ENCODE results near the gene MAP2K5. TPM values are rescaled to one million over a fixed set of nuclear protein-coding genes. Genes with fewer than 3 reads are reported as not detected.

MAP2K5 gene
- total and polyA plus RNA-seq, 9 of the 15 experiments (the other 6 are each of a cell fraction or from before 2014, with no cell fraction given) = 0.41 to 16.5 (median 7.5) TPM

DNA sequence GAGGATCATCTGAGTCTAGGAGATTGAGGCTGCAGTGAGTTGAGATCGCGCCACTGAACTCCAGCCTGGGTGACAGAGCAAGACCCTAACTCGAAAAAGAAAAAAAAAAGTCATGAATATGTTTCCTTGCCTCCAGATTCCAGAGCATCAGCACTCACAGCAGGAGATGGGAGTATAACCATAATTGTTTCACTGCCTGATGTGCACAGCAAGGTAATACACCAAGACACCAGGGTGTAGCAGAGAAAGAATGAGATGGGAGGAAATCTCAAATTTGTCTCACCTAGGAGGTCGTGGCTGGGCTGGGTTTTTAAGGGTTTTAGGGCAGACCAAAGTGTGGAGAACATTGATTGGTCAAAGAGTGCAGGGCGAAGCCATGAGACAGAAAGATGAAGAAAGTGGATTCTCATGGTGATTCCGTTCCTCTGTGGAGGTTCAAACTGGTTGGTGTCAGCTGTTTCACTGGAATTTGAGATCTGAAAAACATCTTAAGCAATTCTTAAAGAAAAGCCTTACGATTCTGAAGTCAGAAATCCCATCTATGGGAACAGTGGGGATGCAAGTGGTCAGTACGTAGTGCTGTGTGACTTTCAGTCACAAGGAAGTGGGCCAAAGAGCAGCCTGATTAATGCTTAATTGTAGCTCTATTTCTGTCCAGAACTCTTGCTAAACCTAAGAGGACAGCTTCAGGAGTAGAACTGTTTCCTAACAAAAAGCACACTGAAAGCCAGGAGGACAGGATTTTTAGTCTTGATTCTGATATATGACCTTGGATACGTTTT lies 29.4 kb upstream of the MAP2K5 start:
- DNase-seq (ENCODE audit: extremely low read depth in 1 of 4, low spot score in 3 of 4) (no peak), FAIRE-seq (no peak), ATAC-seq (no peak)
- no peak overlapping the region for H3K9ac ChIP-seq (ENCODE audit: insufficient read depth in 1 of 2, low read depth in 2 of 2, low read length in 2 of 2)
- H3K9me3 ChIP-seq (replicated peaks; ENCODE audit: control insufficient read depth, insufficient read depth, low read depth, low read length) = no peaks in the 10 kb centered on the region
- no peaks in the 10 kb centered on the region for H4K20me1 ChIP-seq (replicated peaks; ENCODE audit: control insufficient read depth, insufficient read depth, low read length)
- H3K4me2 ChIP-seq (ENCODE audit: insufficient read depth, low read length) = no peak overlapping the region
- H3K9me1 ChIP-seq (ENCODE audit: control insufficient read depth, insufficient read depth, low read length) = no peaks in the 10 kb centered on the region
- H3K4me1 ChIP-seq (replicated peaks in 1 of 2; ENCODE audit: control insufficient read depth in 2 of 2, insufficient read depth in 2 of 2, low read length in 2 of 2) = peaks cover 6 to 10% of the 10 kb centered on the region in 2 experiments; a peak in 3 of 5 replicates
- POLR2A ChIA-PET = no interaction called here
- in situ Hi-C loops (cut with MboI) (no loop called here), intact Hi-C loops (cut with micrococcal nuclease) (no loop called here)
- CTCF ChIA-PET (ENCODE audit: low intra/inter-chr PET ratio) = no interaction called here
- 55% methylated on average over 9 of the region's 9 CpGs for WGBS (ENCODE audit: insufficient coverage, low coverage, missing lambda C conversion rate)
- H3K79me2 ChIP-seq (ENCODE audit: control insufficient read depth, insufficient read depth, low read length) = no peaks in the 10 kb centered on the region
- no peaks in the 10 kb centered on the region for H3K27me3 ChIP-seq (ENCODE audit: control insufficient read depth in 2 of 2, insufficient read depth in 2 of 2, low read length in 2 of 2)
- no peak overlapping the region for H3K27ac ChIP-seq (ENCODE audit: extremely low read depth, low read depth, low read length)
- H2AFZ ChIP-seq (ENCODE audit: low read depth, low read length) = no peak overlapping the region
- H3K4me3 ChIP-seq = no peak overlapping the region
- BruUV-seq (replicated peaks) = no TSS peak
- H3K36me3 ChIP-seq (ENCODE audit: control insufficient read depth, insufficient read depth, low read length) = no peaks in the 10 kb centered on the region
- TF ChIP-seq YY1 (IDR thresholded peaks at IDR 0.05; ENCODE audit: borderline replicate concordance in 1 of 3, control insufficient read depth in 1 of 3, extremely low read depth in 1 of 3, insufficient read depth in 3 of 3, insufficient read length in 1 of 3, insufficient replicate concordance in 2 of 3, low read depth in 1 of 3, low read length in 2 of 3) = no peak
- TF ChIP-seq POLR2A (conservative IDR thresholded peaks at IDR 0.05) = no peak
- TF ChIP-seq ZC3H8 (IDR thresholded peaks at IDR 0.05) = no peak
- no peak for TF ChIP-seq MIER1 (IDR thresholded peaks at IDR 0.05; ENCODE audit: low read depth)
- no peak for TF ChIP-seq MAFG (tag; conservative IDR thresholded peaks at IDR 0.05)
- no peak for TF ChIP-seq ZBTB8A (IDR thresholded peaks at IDR 0.05; ENCODE audit: partially characterized antibody)
- no peak for TF ChIP-seq ZNF23 (CRISPR knock-in tag; IDR thresholded peaks at IDR 0.05)
- TF ChIP-seq SRSF7 (optimal IDR thresholded peaks at IDR 0.05; ENCODE audit: low read depth, low read length) = no peak
- TF ChIP-seq ZNF589 (CRISPR knock-in tag; IDR thresholded peaks at IDR 0.05; ENCODE audit: low read depth) = no peak
- TF ChIP-seq MCM3 (IDR thresholded peaks at IDR 0.05) = no peak
- TF ChIP-seq, protein P1, sequence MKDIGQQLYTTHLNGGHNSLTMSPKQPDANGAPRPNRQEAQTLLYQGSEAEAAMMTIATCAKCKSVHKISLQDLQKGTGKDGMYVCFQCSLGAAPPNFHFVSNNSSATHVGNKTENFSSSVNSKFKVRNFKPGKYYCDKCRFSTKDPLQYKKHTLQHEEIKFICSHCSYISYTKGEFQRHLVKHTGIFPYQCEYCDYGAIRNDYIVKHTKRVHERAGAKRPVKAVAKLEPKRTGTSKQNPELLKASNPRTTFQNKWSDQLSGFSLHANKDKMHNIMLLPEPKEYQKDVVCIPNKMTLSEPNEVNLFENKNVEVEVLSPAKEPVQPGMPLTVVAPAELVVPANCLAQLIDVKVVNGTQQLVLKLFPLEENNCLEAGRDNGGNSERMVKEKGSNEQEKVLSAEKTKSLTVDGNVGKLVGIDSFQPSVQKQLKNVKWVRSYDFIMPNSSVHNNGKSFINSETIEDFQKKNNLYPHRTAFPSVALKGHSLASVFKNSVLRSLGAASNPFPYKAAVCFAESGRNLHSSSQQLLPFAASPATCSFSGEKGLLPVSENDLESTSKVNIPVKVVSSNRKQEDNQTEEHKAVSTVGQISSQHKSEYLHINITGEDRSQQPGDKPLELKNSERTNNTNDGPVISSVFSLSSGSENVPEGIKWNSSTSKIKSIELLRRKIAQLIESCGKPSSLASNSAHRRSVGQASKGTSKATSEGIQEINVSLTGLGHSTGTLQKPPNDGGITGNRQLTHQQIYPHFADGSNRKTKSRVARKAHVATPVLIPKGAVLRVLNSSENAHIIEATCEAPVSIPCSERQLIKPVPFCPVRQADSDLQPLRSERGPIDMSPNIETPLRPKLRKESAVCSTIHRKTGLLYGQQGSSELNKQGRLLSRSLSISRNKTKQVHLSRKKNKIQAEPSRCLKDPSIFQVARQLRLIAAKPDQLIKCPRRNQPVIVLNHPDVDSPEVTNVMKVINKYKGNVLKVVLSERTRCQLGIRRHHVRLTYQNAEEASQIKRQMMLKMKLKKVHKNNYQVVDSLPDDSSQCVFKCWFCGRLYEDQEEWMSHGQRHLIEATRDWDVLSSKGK (CRISPR knock-in tag; IDR thresholded peaks at IDR 0.05) = no peak
- TF ChIP-seq ERF (CRISPR knock-in tag; IDR thresholded peaks at IDR 0.05) = no peak
- TF ChIP-seq NR4A1 (CRISPR knock-in tag; IDR thresholded peaks at IDR 0.05) = no peak
- no peak for TF ChIP-seq NR4A1 (tag; IDR thresholded peaks at IDR 0.05)
- no peak for TF ChIP-seq ZEB2 (IDR thresholded peaks at IDR 0.05)
